Measurements from ENCODE around the gene MESD.

MESD gene

GRCh38 chr15:80937718-80938117 lies 51.9 kb downstream of the MESD start:
- no peak for DNase-seq (ENCODE audit: low read depth)

- DNase-seq (ENCODE audit: low read depth) = no peak
Measured at GRCh38 chr15:80936288-80937078, 53.1 kb downstream of the MESD start.

GRCh38 chr15:80934761-80935221 lies 54.8 kb downstream of the MESD start:
- DNase-seq (ENCODE audit: low read depth) = no peak

- DNase-seq (ENCODE audit: low read depth) = no peak
Measured at GRCh38 chr15:80932989-80933388, 56.6 kb downstream of the MESD start.

- DNase-seq (ENCODE audit: low read depth) = no peak
Measured at GRCh38 chr15:80932513-80932815, 57.2 kb downstream of the MESD start.

- no peak for DNase-seq (ENCODE audit: low read depth)
Measured at GRCh38 chr15:80931721-80932512, 57.7 kb downstream of the MESD start.

GRCh38 chr15:80931191-80931590 lies 58.4 kb downstream of the MESD start:
- no peak for DNase-seq (ENCODE audit: low read depth)

- DNase-seq (ENCODE audit: low read depth) = no peak
Measured at GRCh38 chr15:80929689-80930088, 59.9 kb downstream of the MESD start.

GRCh38 chr15:80929225-80929624 lies 60.4 kb downstream of the MESD start:
- DNase-seq (ENCODE audit: low read depth) = no peak

GRCh38 chr15:80926126-80926525 lies 63.5 kb downstream of the MESD start:
- no peak for DNase-seq (ENCODE audit: low read depth)

GRCh38 chr15:80925597-80926059 lies 64.0 kb downstream of the MESD start:
- no peak for DNase-seq (ENCODE audit: low read depth)

- no peak for DNase-seq (ENCODE audit: low read depth)
Measured at GRCh38 chr15:80924278-80924677, 65.3 kb downstream of the MESD start.

- no peak for DNase-seq (ENCODE audit: low read depth)
Measured at GRCh38 chr15:80923668-80924067, 66.0 kb downstream of the MESD start.

GRCh38 chr15:80921736-80922410 lies 67.7 kb downstream of the MESD start:
- DNase-seq (ENCODE audit: low read depth) = no peak

- DNase-seq (ENCODE audit: low read depth) = no peak
Measured at GRCh38 chr15:80920271-80920699, 69.3 kb downstream of the MESD start.

GRCh38 chr15:80918196-80918783 lies 71.3 kb downstream of the MESD start:
- no peak for DNase-seq (ENCODE audit: low read depth)

GRCh38 chr15:80916056-80916455 lies 73.6 kb downstream of the MESD start:
- no peak for DNase-seq (ENCODE audit: low read depth)

GRCh38 chr15:80915472-80915871 lies 74.1 kb downstream of the MESD start:
- DNase-seq (ENCODE audit: low read depth) = no peak

- no peak for DNase-seq (ENCODE audit: low read depth)
Measured at GRCh38 chr15:80913541-80913940, 76.1 kb downstream of the MESD start.

GRCh38 chr15:80912673-80913072 lies 76.9 kb downstream of the MESD start:
- no peak for DNase-seq (ENCODE audit: low read depth)

- DNase-seq (ENCODE audit: low read depth) = no peak
Measured at GRCh38 chr15:80911821-80912220, 77.8 kb downstream of the MESD start.

GRCh38 chr15:80906159-80906766 lies 83.4 kb downstream of the MESD start:
- DNase-seq (ENCODE audit: low read depth) = no peak
